H9 (cell line): Measurements from ENCODE around the gene C1orf185. TPM values are rescaled to one million over a fixed set of nuclear protein-coding genes. Genes with fewer than 3 reads are reported as not detected.

ENCODE experiments used
- DNase-seq: peaks from one replicate; pipeline ENCODE4 v3.0.0-alpha.2; 2017
- H2AFZ ChIP-seq: one replicate; pipeline ENCODE4 v1.6.1; 2013; ENCODE audit warnings: mild to moderate bottlenecking, low read length, control low read depth, moderate library complexity
- H2AK5ac ChIP-seq: 2 replicates; pipeline ENCODE4 v1.6.1; 2013; ENCODE audit warnings: low read length, control low read depth, mixed read lengths; ENCODE audit not compliant: insufficient read length
- H2BK120ac ChIP-seq: one replicate; pipeline ENCODE4 v1.6.1; 2013; ENCODE audit warnings: low read depth, mild to moderate bottlenecking, low read length, control low read depth, inconsistent platforms; ENCODE audit not compliant: poor library complexity, severe bottlenecking
- H2BK12ac ChIP-seq: 2 replicates; pipeline ENCODE4 v1.6.1; 2013; ENCODE audit warnings: low read length, control low read depth, mixed read lengths, low read depth; ENCODE audit not compliant: insufficient read length
- H2BK15ac ChIP-seq: 2 replicates; pipeline ENCODE4 v1.6.1; 2013; ENCODE audit warnings: low read depth, low read length, control low read depth
- H2BK20ac ChIP-seq: one replicate; pipeline ENCODE4 v1.6.1; 2013; ENCODE audit warnings: low read depth, mild to moderate bottlenecking, low read length, control low read depth, inconsistent platforms; ENCODE audit not compliant: poor library complexity, severe bottlenecking
- H2BK5ac ChIP-seq: 2 replicates; pipeline ENCODE4 v1.6.1; 2013; ENCODE audit warnings: low read length, control low read depth, mixed read lengths; ENCODE audit not compliant: insufficient read length
- H3K14ac ChIP-seq: 2 replicates; pipeline ENCODE4 v1.6.1; 2013; ENCODE audit warnings: low read length, control low read depth; ENCODE audit not compliant: insufficient read depth
- H3K18ac ChIP-seq: 2 replicates; pipeline ENCODE4 v1.6.1; 2013; ENCODE audit warnings: low read depth, mild to moderate bottlenecking, mixed read lengths, low read length, control low read depth; ENCODE audit not compliant: insufficient read length
- H3K23ac ChIP-seq: 2 replicates; pipeline ENCODE4 v1.6.1; 2013; ENCODE audit warnings: low read length, control low read depth, mixed read lengths, low read depth; ENCODE audit not compliant: insufficient read length
- H3K23me2 ChIP-seq: 2 replicates; pipeline ENCODE4 v1.6.1; 2013; ENCODE audit warnings: low read depth, mild to moderate bottlenecking, mixed read lengths, low read length, control low read depth; ENCODE audit not compliant: insufficient read length, poor library complexity, severe bottlenecking
- H3K27ac ChIP-seq: 2 replicates; pipeline ENCODE4 v1.5.1; 2013; ENCODE audit warnings: low read length, control low read depth, mixed read lengths, low read depth; ENCODE audit not compliant: insufficient read length
- H3K27me3 ChIP-seq: 2 replicates; pipeline ENCODE4 v1.6.1; 2013; ENCODE audit warnings: low read length, control low read depth, inconsistent platforms; ENCODE audit not compliant: insufficient read depth
- H3K4ac ChIP-seq: 2 replicates; pipeline ENCODE4 v1.6.1; 2013; ENCODE audit warnings: low read depth, mild to moderate bottlenecking, control low read depth, inconsistent platforms, low read length, moderate library complexity
- H3K4me1 ChIP-seq: 2 replicates; pipeline ENCODE4 v1.6.1; 2013; ENCODE audit warnings: low read length, control low read depth, inconsistent platforms; ENCODE audit not compliant: insufficient read depth
- H3K4me2 ChIP-seq: 2 replicates; pipeline ENCODE4 v1.6.1; 2013; ENCODE audit warnings: low read length, control low read depth, mixed read lengths; ENCODE audit not compliant: insufficient read length, insufficient read depth
- H3K56ac ChIP-seq: 2 replicates; pipeline ENCODE4 v1.6.1; 2013; ENCODE audit warnings: low read depth, mild to moderate bottlenecking, mixed read lengths, low read length, control low read depth; ENCODE audit not compliant: insufficient read length
- H3K79me1 ChIP-seq: 2 replicates; pipeline ENCODE4 v1.6.1; 2013; ENCODE audit warnings: low read depth, mild to moderate bottlenecking, moderate library complexity, low read length, control low read depth, inconsistent platforms; ENCODE audit not compliant: insufficient read depth, poor library complexity, severe bottlenecking
- H3K79me2 ChIP-seq: 2 replicates; pipeline ENCODE4 v1.6.1; 2013; ENCODE audit warnings: low read length, control low read depth, inconsistent platforms; ENCODE audit not compliant: insufficient read depth
- H3K9ac ChIP-seq: 2 replicates; pipeline ENCODE4 v1.6.1; 2013; ENCODE audit warnings: low read length, control low read depth, mixed read lengths; ENCODE audit not compliant: insufficient read length; ENCODE audit errors: extremely low read depth
- H3K9me3 ChIP-seq: one replicate; pipeline ENCODE4 v1.6.1; 2013; ENCODE audit warnings: low read depth, low read length, inconsistent platforms; ENCODE audit not compliant: control insufficient read depth
- H3T11ph ChIP-seq: one replicate; pipeline ENCODE4 v1.6.1; 2013; ENCODE audit warnings: mild to moderate bottlenecking, low read length, control low read depth, inconsistent platforms
- H4K20me1 ChIP-seq: one replicate; pipeline ENCODE4 v1.6.1; 2013; ENCODE audit not compliant: control insufficient read depth, insufficient read length, insufficient read depth
- H4K5ac ChIP-seq: 2 replicates; pipeline ENCODE4 v1.6.1; 2013; ENCODE audit warnings: low read depth, mild to moderate bottlenecking, mixed read lengths, low read length, control low read depth; ENCODE audit not compliant: insufficient read length
- H4K8ac ChIP-seq: replicated peaks from 2 replicates; pipeline ENCODE4 v1.6.1; 2013; ENCODE audit warnings: low read length, control low read depth, mixed read lengths, low read depth; ENCODE audit not compliant: insufficient read length
- H4K91ac ChIP-seq: 2 replicates; pipeline ENCODE4 v1.6.1; 2013; ENCODE audit warnings: low read depth, mild to moderate bottlenecking, moderate library complexity, mixed read lengths, low read length, control low read depth; ENCODE audit not compliant: insufficient read length
- H3K27ac Mint-ChIP-seq, 3 experiments: 2 replicates in 2 of 3; 3 replicates in 1 of 3; pipeline ENCODE4 v1.8.0; 2020 to 2021; ENCODE audit warnings: mixed read lengths in 3 of 3, mild to moderate bottlenecking in 1 of 3, moderate library complexity in 1 of 3
- H3K27me3 Mint-ChIP-seq: 2 replicates; pipeline ENCODE4 v1.8.0; 2021; ENCODE audit warnings: low read depth, mild to moderate bottlenecking, moderate library complexity, mixed read lengths
- H3K36me3 Mint-ChIP-seq, 3 experiments: 2 replicates in 2 of 3; 3 replicates in 1 of 3; pipeline ENCODE4 v1.8.0; 2020 to 2021; ENCODE audit warnings: low read depth in 3 of 3, mixed read lengths in 3 of 3; ENCODE audit not compliant: insufficient read depth in 1 of 3
- H3K4me1 Mint-ChIP-seq, 2 experiments: 2 replicates each; pipeline ENCODE4 v1.8.0; 2020; ENCODE audit warnings: mixed read lengths in 2 of 2
- H3K4me3 Mint-ChIP-seq, 2 experiments: 2 replicates in 1 of 2; 3 replicates in 1 of 2; pipeline ENCODE4 v1.8.0; 2020 to 2021; ENCODE audit warnings: mild to moderate bottlenecking in 2 of 2, mixed read lengths in 2 of 2, moderate library complexity in 1 of 2
- H3K9me3 Mint-ChIP-seq, 2 experiments: 2 replicates in 1 of 2; 3 replicates in 1 of 2; pipeline ENCODE4 v1.8.0; 2020; ENCODE audit warnings: mild to moderate bottlenecking in 2 of 2, mixed read lengths in 2 of 2, moderate library complexity in 1 of 2
- CTCF ChIP-seq: fragments of 200-600 bp; sonication (generic); conservative IDR thresholded peaks from 3 replicates; pipeline ENCODE4 v1.8.0; 2021; ENCODE audit warnings: antibody characterized with exemption, mild to moderate bottlenecking
- WGBS: extraction: QIAGEN DNeasy Blood & Tissue Kit; methylation state at CpG from one replicate; pipeline ENCODE4 v1.1.7; 2013; ENCODE audit warnings: missing lambda C conversion rate, low lambda C conversion rate, mixed read lengths; ENCODE audit not compliant: insufficient read length; ENCODE audit errors: extremely low coverage; 5-methylcytosine and 5-hydroxymethylcytosine counted together
- total RNA-seq: library from RNA; stranded (reverse); gene quantifications from 2 replicates; pipeline ENCODE4 v1.2.1, GENCODE V29; 2021

Gene C1orf185
- total RNA-seq, 1 experiment from 2014 or later = not detected

DNA sequence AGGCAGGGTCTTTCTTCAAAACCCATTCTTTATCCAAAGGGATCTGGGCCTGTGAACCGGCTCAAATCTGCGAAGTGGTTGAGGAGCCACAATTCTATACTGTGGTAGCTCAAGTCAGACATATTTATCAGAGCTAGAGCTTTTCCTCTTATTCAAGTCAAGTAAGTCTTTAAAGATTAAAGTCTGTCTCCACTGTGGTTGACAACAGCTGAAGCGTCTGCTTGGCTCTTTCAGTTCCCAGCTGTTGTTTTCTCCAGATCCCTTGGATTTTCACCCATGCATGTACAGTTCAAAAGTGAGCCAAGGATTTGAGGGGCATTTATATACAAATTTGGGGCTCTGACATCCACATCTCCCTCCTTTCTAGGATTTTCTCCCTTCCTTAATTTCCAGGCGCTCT, 66.9 kb downstream of the C1orf185 start:
- no peak overlapping the region for H4K91ac ChIP-seq
- no CpG with 5 or more reads among the region's 4 CpGs for WGBS

More for the DNA sequence above, 66.9 kb downstream of the C1orf185 start:
- no peak for DNase-seq
- Histone ChIP-seq H2AK5ac (no peak overlapping the region), H3K4me1 (no peaks in the 10 kb centered on the region), H2BK12ac (no peak overlapping the region), H4K20me1 (no peaks in the 10 kb centered on the region), H4K5ac (no peak overlapping the region), H3K79me2 (no peaks in the 10 kb centered on the region), H3K27me3 (no peaks in the 10 kb centered on the region), H3K4me2 (no peak overlapping the region), H3K79me1 (no peaks in the 10 kb centered on the region), H3K27ac (no peak overlapping the region), H3K9ac (no peak overlapping the region), H3K23me2 (no peaks in the 10 kb centered on the region), H2BK5ac (no peak overlapping the region), H2AFZ (no peak overlapping the region), H4K8ac (no peak overlapping the region), H3K56ac (no peak overlapping the region), H3T11ph (no peak overlapping the region), H3K14ac (no peak overlapping the region), H2BK20ac (no peak overlapping the region), H3K4ac (no peak overlapping the region), H3K18ac (no peak overlapping the region), H2BK120ac (no peak overlapping the region), H3K23ac (no peak overlapping the region), H2BK15ac (no peak overlapping the region), H3K9me3 (no peaks in the 10 kb centered on the region)
- no peak overlapping the region for H3K4me3 Mint-ChIP-seq
- H3K27ac Mint-ChIP-seq = no peak overlapping the region
- no peaks in the 10 kb centered on the region for H3K4me1 Mint-ChIP-seq
- peaks cover 5% of the 10 kb centered on the region; the same call in 1 of the 2 replicates for H3K27me3 Mint-ChIP-seq
- H3K9me3 Mint-ChIP-seq = no peaks in the 10 kb centered on the region; a peak in 1 of 5 replicates
- TF ChIP-seq CTCF = no peak
- no peaks in the 10 kb centered on the region for H3K36me3 Mint-ChIP-seq
